Esophagus squamous epithelium (tissue), 5 donors: ENCODE data around the gene ZKSCAN3. TPM values are rescaled to one million over a fixed set of nuclear protein-coding genes. Genes with fewer than 3 reads are reported as not detected.
"Not testable (repeated sequence)": the region's sequence is repeated elsewhere in the genome, so short reads cannot be mapped to it uniquely, and the experiment has no call there.

Experiments used
- DNase-seq: peaks from one replicate; lab custom pipeline; 2025; lab: John Stamatoyannopoulos, UW
- H3K27ac ChIP-seq, 4 donors: fragments of 200-600 bp; sonication (generic); one replicate each; pipeline ENCODE4 v1.5.1; 2016 to 2019; ENCODE audit warnings: mild to moderate bottlenecking in 1 of 4
- H3K27me3 ChIP-seq, 4 donors: fragments of 200-600 bp; sonication (generic); 1 replicate in 3 of 4; 2 replicates in 1 of 4; pipeline versions ENCODE4 v1.5.1 to v1.6.0; 2017 to 2021; ENCODE audit warnings: antibody characterized with exemption in 1 of 4
- H3K36me3 ChIP-seq, 3 donors: fragments of 200-600 bp; sonication (generic); one replicate each; pipeline ENCODE4 v1.5.1; 2016 to 2019
- H3K4me1 ChIP-seq, 3 donors: fragments of 200-600 bp; sonication (generic); one replicate each; pipeline ENCODE4 v1.5.1; 2017 to 2019
- H3K4me3 ChIP-seq, 4 donors: fragments of 200-600 bp; sonication (generic); 1 replicate in 3 of 4; 2 replicates in 1 of 4; pipeline ENCODE4 v1.5.1; 2016 to 2019; ENCODE audit warnings: mild to moderate bottlenecking in 2 of 4, moderate library complexity in 1 of 4
- H3K9me3 ChIP-seq, 3 donors: fragments of 200-600 bp; sonication (generic); one replicate each; pipeline ENCODE4 v1.5.1; 2016 to 2019
- CTCF ChIP-seq, 6 experiments: fragments of 450-650 bp in 4 of 6; fragments of 200-600 bp in 2 of 6; sonication (generic) in 2 of 6; IDR thresholded peaks; one replicate each; pipeline ENCODE4 v1.5.1; 2016 to 2019; ENCODE audit warnings: antibody characterized with exemption in 6 of 6, mild to moderate bottlenecking in 4 of 6, moderate library complexity in 4 of 6
- POLR2A ChIP-seq, 4 donors: fragments of 450-650 bp; IDR thresholded peaks; one replicate each; pipeline ENCODE4 v1.6.1; 2017; ENCODE audit warnings: antibody characterized with exemption in 4 of 4, mild to moderate bottlenecking in 4 of 4, moderate library complexity in 3 of 4
- WGBS, 2 donors: methylation state at CpG; one replicate each; pipeline ENCODE4 v1.1.5; 2018; 5-methylcytosine and 5-hydroxymethylcytosine counted together
- intact Hi-C: fragments of 100-400 bp; cut with DNase I; formaldehyde crosslinking; loops from one replicate; pipeline ENCODE4 v1.15.0; 2022
- total RNA-seq, 4 donors: library from RNA; depleted of rRNA; stranded (reverse); fragments of >200 nt; gene quantifications; one replicate each; pipeline ENCODE4 v1.1.0, GENCODE V29; 2016
- donor health status: DM: yes; HTN: yes; CAD: no.

ZKSCAN3 gene
- total RNA-seq, 4 donors from 2014 or later = 1.1 to 2.9 (median 2.1) TPM

GRCh38 chr6:28399350-28400121 is 49.8 kb downstream of the ZKSCAN3 start, which contains the start of gene ZSCAN12:
TSS of gene ZSCAN12 (minus strand) at chr6:28399747. CDS start at chr6:28398405, 1,342 bp downstream.
- Histone ChIP-seq H3K27ac (peak within 1 kb of the TSS; percentile 56 to 68 (median 64)), H3K4me3 (peak within 1 kb of the TSS; percentile 57 to 72 (median 68)), H3K4me1 (peaks cover 0 to 57% (median 19%) of the 10 kb centered on the region in 3 donors), H3K36me3 (peaks cover 0 to 21% (median 0%) of the 10 kb centered on the region in 3 donors), H3K9me3 (no peaks in the 10 kb centered on the region), H3K27me3 (peaks cover 0 to 12% (median 0%) of the 10 kb centered on the region in 4 donors)
- DNase-seq = peak; percentile 35
- intact Hi-C loops = no loop called here
- TF ChIP-seq CTCF (IDR thresholded peaks at IDR 0.05) (peak in 4 of 6 experiments; percentile 26 to 56 (median 30)), POLR2A (IDR thresholded peaks at IDR 0.05) (no peak)
- 2 to 4% methylated on average over 28 to 36 of the region's 49 CpGs for WGBS, 2 donors

- WGBS, 2 donors = 25 to 37% methylated on average over 7 to 8 of the region's 8 CpGs
- intact Hi-C loops = no loop called here
- peaks cover 0 to 18% (median 0%) of the 10 kb centered on the region in 4 donors for H3K27me3 ChIP-seq
- no peaks in the 10 kb centered on the region for H3K9me3 ChIP-seq
- peaks cover 0 to 51% (median 19%) of the 10 kb centered on the region in 3 donors for H3K4me1 ChIP-seq
- peak overlapping the region; percentile 57 to 72 (median 68) for H3K4me3 ChIP-seq
- DNase-seq = no peak
- peak overlapping the region; percentile 56 to 68 (median 64) for H3K27ac ChIP-seq
- H3K36me3 ChIP-seq = peaks cover 0 to 19% (median 0%) of the 10 kb centered on the region in 3 donors
- TF ChIP-seq CTCF (IDR thresholded peaks at IDR 0.05) = no peak
- TF ChIP-seq POLR2A (IDR thresholded peaks at IDR 0.05) = no peak
Observed at GRCh38 chr6:28400122-28400451, 50.3 kb downstream of the ZKSCAN3 start.

GRCh38 chr6:28401172-28401571 is 51.4 kb downstream of the ZKSCAN3 start:
- no peak overlapping the region for H3K27ac ChIP-seq
- TF ChIP-seq CTCF (IDR thresholded peaks at IDR 0.05) = no peak
- TF ChIP-seq POLR2A (IDR thresholded peaks at IDR 0.05) = no peak
- H3K4me1 ChIP-seq = peaks cover 0 to 40% (median 19%) of the 10 kb centered on the region in 3 donors
- H3K36me3 ChIP-seq = peaks cover 0 to 16% (median 0%) of the 10 kb centered on the region in 3 donors
- H3K27me3 ChIP-seq = peaks cover 0 to 28% (median 0%) of the 10 kb centered on the region in 4 donors
- no peak for DNase-seq
- H3K9me3 ChIP-seq = no peaks in the 10 kb centered on the region
- intact Hi-C loops = no loop called here
- 30 to 45% methylated on average over 1 of the region's 1 CpG for WGBS, 2 donors
- no peak overlapping the region for H3K4me3 ChIP-seq

GRCh38 chr6:28402197-28402596 is 52.5 kb downstream of the ZKSCAN3 start:
- no peak for DNase-seq
- no peak overlapping the region for H3K4me3 ChIP-seq
- TF ChIP-seq POLR2A (IDR thresholded peaks at IDR 0.05) (no peak), CTCF (IDR thresholded peaks at IDR 0.05) (no peak)
- intact Hi-C loops = no loop called here
- H3K36me3 ChIP-seq = peaks cover 0 to 6% (median 0%) of the 10 kb centered on the region in 3 donors
- H3K4me1 ChIP-seq = peaks cover 0 to 30% (median 11%) of the 10 kb centered on the region in 3 donors
- peaks cover 0 to 39% (median 0%) of the 10 kb centered on the region in 4 donors for H3K27me3 ChIP-seq
- no peak overlapping the region for H3K27ac ChIP-seq
- no peaks in the 10 kb centered on the region for H3K9me3 ChIP-seq
- 32 to 56% methylated on average over 2 of the region's 2 CpGs for WGBS, 2 donors

GRCh38 chr6:28403923-28404322 is 54.2 kb downstream of the ZKSCAN3 start:
- DNase-seq, H3K27ac ChIP-seq, H3K9me3 ChIP-seq, H3K4me3 ChIP-seq, intact Hi-C loops, H3K36me3 ChIP-seq: not testable (repeated sequence)
- peaks cover 0 to 13% (median 0%) of the 10 kb centered on the region in 3 donors for H3K4me1 ChIP-seq
- H3K27me3 ChIP-seq = peaks cover 0 to 50% (median 0%) of the 10 kb centered on the region in 4 donors
- 86 to 93% methylated on average over 5 of the region's 5 CpGs for WGBS, 2 donors
